ENCODE data around the gene NBAS.

Gene NBAS

GRCh38 chr2:15117409-15118050 is 443.6 kb downstream of the NBAS start:
- no peak for TF ChIP-seq CTCF (conservative IDR thresholded peaks at IDR 0.05; ENCODE audit: control insufficient read depth, insufficient read depth, low read depth, low read length)
- no peak for DNase-seq (ENCODE audit: low read depth)
- no peak overlapping the region for H3K4me3 ChIP-seq (ENCODE audit: control insufficient read depth, low read depth, low read length)
